Measurements from ENCODE around the gene BCL2L15. TPM values are rescaled to one million over a fixed set of nuclear protein-coding genes. Genes with fewer than 3 reads are reported as not detected.

BCL2L15 gene
- total and polyA plus RNA-seq, 2 of the 13 experiments (the other 11 are each of a cell fraction or from before 2014, with no cell fraction given) = 0.03 to 0.27 TPM

GRCh38 chr1:113917400-113918082 is 30.2 kb upstream of the BCL2L15 start:
- POLR2A ChIA-PET = no interaction called here
- CTCF ChIA-PET (ENCODE audit: low intra/inter-chr PET ratio, low total read pairs) = no interaction called here
- FAIRE-seq = no peak
- Histone ChIP-seq H3K27ac (ENCODE audit: extremely low read length, insufficient read depth, low read length) (no peak overlapping the region), H3K79me2 (ENCODE audit: insufficient read depth, low read length) (no peaks in the 10 kb centered on the region), H3K4me1 (ENCODE audit: insufficient read depth, low read length) (no peaks in the 10 kb centered on the region), H2AFZ (ENCODE audit: low read length) (no peak overlapping the region), H3K9ac (ENCODE audit: insufficient read depth, low read depth, low read length) (no peak overlapping the region), H3K36me3 (replicated peaks in 1 of 2; ENCODE audit: control insufficient read depth in 1 of 2, insufficient read depth in 2 of 2, low read length in 2 of 2) (0 out of 5 replicates have a peak, but pooled peaks cover 0 to 4% of the 10 kb centered on the region in 2 experiments), H3K27me3 (ENCODE audit: control insufficient read depth in 1 of 2, insufficient read depth in 2 of 2, low read length in 2 of 2) (peaks cover 0 to 2% of the 10 kb centered on the region in 2 experiments; a peak in 1 of 5 replicates), H4K20me1 (ENCODE audit: insufficient read depth, low read length) (no peaks in the 10 kb centered on the region), H3K4me3 (replicated peaks in 1 of 3; ENCODE audit: insufficient read depth in 1 of 3, low read depth in 2 of 3, low read length in 3 of 3) (no peak overlapping the region), H3K9me3 (ENCODE audit: low read length) (no peaks in the 10 kb centered on the region), H3K4me2 (ENCODE audit: low read depth, low read length) (no peak overlapping the region)
- no peak for ATAC-seq
- 61% methylated on average over 2 of the region's 2 CpGs for WGBS (ENCODE audit: low lambda C conversion rate)
- DNase-seq (ENCODE audit: low spot score) = no peak
- in situ Hi-C loops (cut with HindIII; ENCODE audit: extremely low pct_ligation_motif_present, low pct_unique_long_range_greater_than_20kb) (no loop called here), intact Hi-C loops (cut with micrococcal nuclease; ENCODE audit: unreplicated experiment) (no loop called here)
- BruUV-seq (replicated peaks) = no TSS peak
- TF ChIP-seq HNRNPUL1 (IDR thresholded peaks at IDR 0.05; ENCODE audit: low read depth, low read length) = no peak
- TF ChIP-seq ZNF33A (CRISPR knock-in tag; IDR thresholded peaks at IDR 0.05; ENCODE audit: borderline replicate concordance) = no peak
- TF ChIP-seq SNAPC4 (CRISPR knock-in tag; IDR thresholded peaks at IDR 0.05) = no peak
- no peak for TF ChIP-seq ZNF713 (CRISPR knock-in tag; IDR thresholded peaks at IDR 0.05)
- no peak for TF ChIP-seq ZNF605 (CRISPR knock-in tag; IDR thresholded peaks at IDR 0.05)
- TF ChIP-seq SMC3 (IDR thresholded peaks at IDR 0.05; ENCODE audit: low read length) = no peak
- no peak for TF ChIP-seq ZFP82 (CRISPR knock-in tag; IDR thresholded peaks at IDR 0.05; ENCODE audit: borderline replicate concordance)
- no peak for TF ChIP-seq TFDP2 (CRISPR knock-in tag; IDR thresholded peaks at IDR 0.05)
- no peak for TF ChIP-seq HHEX (CRISPR knock-in tag; IDR thresholded peaks at IDR 0.05)
- no peak for TF ChIP-seq ZSCAN5A (CRISPR knock-in tag; IDR thresholded peaks at IDR 0.05; ENCODE audit: borderline replicate concordance)
- no peak for TF ChIP-seq RELA (CRISPR knock-in tag; IDR thresholded peaks at IDR 0.05)
- no peak for TF ChIP-seq SIX4 (CRISPR knock-in tag; IDR thresholded peaks at IDR 0.05)
- TF ChIP-seq E2F1 (CRISPR knock-in tag; IDR thresholded peaks at IDR 0.05) = no peak
- TF ChIP-seq, protein P1, sequence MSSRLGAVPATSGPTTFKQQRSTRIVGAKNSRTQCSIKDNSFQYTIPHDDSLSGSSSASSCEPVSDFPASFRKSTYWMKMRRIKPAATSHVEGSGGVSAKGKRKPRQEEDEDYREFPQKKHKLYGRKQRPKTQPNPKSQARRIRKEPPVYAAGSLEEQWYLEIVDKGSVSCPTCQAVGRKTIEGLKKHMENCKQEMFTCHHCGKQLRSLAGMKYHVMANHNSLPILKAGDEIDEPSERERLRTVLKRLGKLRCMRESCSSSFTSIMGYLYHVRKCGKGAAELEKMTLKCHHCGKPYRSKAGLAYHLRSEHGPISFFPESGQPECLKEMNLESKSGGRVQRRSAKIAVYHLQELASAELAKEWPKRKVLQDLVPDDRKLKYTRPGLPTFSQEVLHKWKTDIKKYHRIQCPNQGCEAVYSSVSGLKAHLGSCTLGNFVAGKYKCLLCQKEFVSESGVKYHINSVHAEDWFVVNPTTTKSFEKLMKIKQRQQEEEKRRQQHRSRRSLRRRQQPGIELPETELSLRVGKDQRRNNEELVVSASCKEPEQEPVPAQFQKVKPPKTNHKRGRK (CRISPR knock-in tag; IDR thresholded peaks at IDR 0.05) = no peak

Data from HepG2 (cell line).